Endothelial cell (in vitro differentiated cells): ENCODE data around the gene SMAD7. TPM values are rescaled to one million over a fixed set of nuclear protein-coding genes. Genes with fewer than 3 reads are reported as not detected.
A peak's percentile ranks its signal among the peaks of the same experiment; 100 is the strongest.

Experiments used
- DNase-seq: peaks from one replicate; pipeline ENCODE4 v3.0.0; 2021; ENCODE audit warnings: low spot score
- H3K27ac Mint-ChIP-seq: one replicate; pipeline ENCODE4 v1.8.0; 2021; ENCODE audit warnings: mixed read lengths, inconsistent platforms; ENCODE audit not compliant: unreplicated experiment
- H3K27me3 Mint-ChIP-seq: one replicate; pipeline ENCODE4 v1.8.0; 2021; ENCODE audit warnings: mild to moderate bottlenecking, moderate library complexity, mixed read lengths, inconsistent platforms; ENCODE audit not compliant: unreplicated experiment
- H3K36me3 Mint-ChIP-seq: one replicate; pipeline ENCODE4 v1.8.0; 2021; ENCODE audit warnings: mild to moderate bottlenecking, low read depth, mixed read lengths, inconsistent platforms; ENCODE audit not compliant: unreplicated experiment
- H3K4me1 Mint-ChIP-seq: one replicate; pipeline ENCODE4 v1.8.0; 2021; ENCODE audit warnings: mild to moderate bottlenecking, mixed read lengths, inconsistent platforms; ENCODE audit not compliant: unreplicated experiment
- H3K4me3 Mint-ChIP-seq: one replicate; pipeline ENCODE4 v1.8.0; 2021; ENCODE audit warnings: mild to moderate bottlenecking, mixed read lengths, inconsistent platforms; ENCODE audit not compliant: unreplicated experiment
- H3K9me3 Mint-ChIP-seq: one replicate; pipeline ENCODE4 v1.8.0; 2021; ENCODE audit warnings: mixed read lengths, inconsistent platforms; ENCODE audit not compliant: unreplicated experiment
- total RNA-seq: library from RNA; stranded (reverse); fragmentation: NEBNext Ultra II Directional; extraction: Animal tissue kit (Norgen Biotek cat#: 25700); gene quantifications from one replicate; pipeline ENCODE4 v1.2.1, GENCODE V29; 2021; ENCODE audit not compliant: unreplicated experiment
- TF ChIP-seq, protein P1 (sequence below): fragments of 200-600 bp; sonication (generic); IDR thresholded peaks from one replicate; pipeline ENCODE4 v1.5.0; 2021; ENCODE audit warnings: antibody characterized with exemption; ENCODE audit not compliant: unreplicated experiment

SMAD7 gene
- total RNA-seq, 1 donor from 2014 or later = 30.1 TPM

DNA sequence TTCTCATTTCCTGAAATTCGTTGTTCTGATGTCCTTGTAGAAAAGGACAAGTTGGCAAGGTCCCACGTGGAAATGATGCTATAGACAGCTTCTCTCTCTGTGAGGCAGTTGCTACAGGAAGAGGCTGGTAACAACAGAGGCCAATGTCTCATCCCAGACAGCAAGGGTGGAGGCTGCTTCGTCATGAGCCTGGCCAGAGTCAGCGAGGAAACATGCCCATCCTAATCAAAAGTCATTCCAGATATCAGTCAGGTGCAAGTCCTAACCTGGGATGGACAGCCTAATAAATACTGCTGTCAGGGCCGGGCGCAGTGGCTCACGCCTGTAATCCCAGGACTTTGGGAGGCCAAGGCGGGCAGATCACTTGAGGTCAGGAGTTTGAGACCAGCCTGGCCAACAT is 6.4 kb upstream of the SMAD7 start:
- Mint-ChIP-seq H3K27ac (no peak overlapping the region), H3K27me3 (peaks cover 3% of the 10 kb centered on the region), H3K4me1 (peaks cover 22% of the 10 kb centered on the region), H3K36me3 (no peaks in the 10 kb centered on the region), H3K9me3 (no peaks in the 10 kb centered on the region), H3K4me3 (no peak overlapping the region)
- TF ChIP-seq, protein P1, sequence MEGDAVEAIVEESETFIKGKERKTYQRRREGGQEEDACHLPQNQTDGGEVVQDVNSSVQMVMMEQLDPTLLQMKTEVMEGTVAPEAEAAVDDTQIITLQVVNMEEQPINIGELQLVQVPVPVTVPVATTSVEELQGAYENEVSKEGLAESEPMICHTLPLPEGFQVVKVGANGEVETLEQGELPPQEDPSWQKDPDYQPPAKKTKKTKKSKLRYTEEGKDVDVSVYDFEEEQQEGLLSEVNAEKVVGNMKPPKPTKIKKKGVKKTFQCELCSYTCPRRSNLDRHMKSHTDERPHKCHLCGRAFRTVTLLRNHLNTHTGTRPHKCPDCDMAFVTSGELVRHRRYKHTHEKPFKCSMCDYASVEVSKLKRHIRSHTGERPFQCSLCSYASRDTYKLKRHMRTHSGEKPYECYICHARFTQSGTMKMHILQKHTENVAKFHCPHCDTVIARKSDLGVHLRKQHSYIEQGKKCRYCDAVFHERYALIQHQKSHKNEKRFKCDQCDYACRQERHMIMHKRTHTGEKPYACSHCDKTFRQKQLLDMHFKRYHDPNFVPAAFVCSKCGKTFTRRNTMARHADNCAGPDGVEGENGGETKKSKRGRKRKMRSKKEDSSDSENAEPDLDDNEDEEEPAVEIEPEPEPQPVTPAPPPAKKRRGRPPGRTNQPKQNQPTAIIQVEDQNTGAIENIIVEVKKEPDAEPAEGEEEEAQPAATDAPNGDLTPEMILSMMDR = no peak
- no peak for DNase-seq

DNA sequence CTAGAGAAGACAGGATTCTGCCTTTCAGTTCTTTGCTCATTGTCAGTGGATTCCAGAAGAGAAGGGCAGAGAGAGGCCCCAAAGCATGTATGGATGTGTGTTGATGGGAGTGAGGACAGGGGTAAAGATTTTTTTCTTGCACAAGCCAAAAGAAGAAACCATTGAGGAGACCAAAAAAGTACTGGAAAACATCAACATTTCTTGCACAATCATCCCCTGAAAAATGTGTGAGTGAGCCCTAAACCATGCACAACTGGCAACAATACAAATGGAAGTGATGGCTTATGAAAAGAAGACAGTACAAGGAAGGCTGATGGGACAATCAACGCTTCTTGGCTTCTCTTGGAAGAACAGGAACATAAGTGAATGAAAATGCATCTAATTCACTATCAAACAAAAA is 5.6 kb upstream of the SMAD7 start:
- TF ChIP-seq, protein P1 = no peak
- no peaks in the 10 kb centered on the region for H3K36me3 Mint-ChIP-seq
- DNase-seq = no peak
- H3K4me1 Mint-ChIP-seq = peaks cover 22% of the 10 kb centered on the region
- peaks cover 4% of the 10 kb centered on the region for H3K27me3 Mint-ChIP-seq
- no peaks in the 10 kb centered on the region for H3K9me3 Mint-ChIP-seq
- no peak overlapping the region for H3K27ac Mint-ChIP-seq
- H3K4me3 Mint-ChIP-seq = no peak overlapping the region

DNA sequence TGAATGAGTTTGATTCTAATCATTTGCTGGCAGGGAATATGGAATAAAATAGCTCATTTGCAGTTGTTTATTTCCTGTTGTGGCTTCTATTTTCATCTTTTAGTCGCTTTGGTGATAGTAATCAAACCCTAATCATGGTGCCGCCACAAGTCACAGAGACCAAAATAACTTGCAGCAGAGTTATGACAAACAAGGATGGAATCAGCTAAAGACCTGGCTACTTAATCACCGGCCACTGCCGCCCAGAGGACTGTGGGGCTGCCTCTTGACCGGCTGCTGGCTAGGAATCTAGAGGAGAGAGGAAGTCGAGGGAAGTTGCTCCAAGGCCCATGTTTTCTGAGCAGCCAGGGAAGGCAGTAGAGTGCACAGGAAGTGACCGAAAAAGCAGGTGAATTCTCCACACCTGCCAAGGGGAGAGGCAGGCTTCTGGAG is 5.1 kb upstream of the SMAD7 start:
- H3K27me3 Mint-ChIP-seq = peaks cover 4% of the 10 kb centered on the region
- DNase-seq = no peak
- no peaks in the 10 kb centered on the region for H3K36me3 Mint-ChIP-seq
- H3K27ac Mint-ChIP-seq = no peak overlapping the region
- H3K9me3 Mint-ChIP-seq = no peaks in the 10 kb centered on the region
- peaks cover 24% of the 10 kb centered on the region for H3K4me1 Mint-ChIP-seq
- H3K4me3 Mint-ChIP-seq = no peak overlapping the region
- TF ChIP-seq, protein P1 = no peak

DNA sequence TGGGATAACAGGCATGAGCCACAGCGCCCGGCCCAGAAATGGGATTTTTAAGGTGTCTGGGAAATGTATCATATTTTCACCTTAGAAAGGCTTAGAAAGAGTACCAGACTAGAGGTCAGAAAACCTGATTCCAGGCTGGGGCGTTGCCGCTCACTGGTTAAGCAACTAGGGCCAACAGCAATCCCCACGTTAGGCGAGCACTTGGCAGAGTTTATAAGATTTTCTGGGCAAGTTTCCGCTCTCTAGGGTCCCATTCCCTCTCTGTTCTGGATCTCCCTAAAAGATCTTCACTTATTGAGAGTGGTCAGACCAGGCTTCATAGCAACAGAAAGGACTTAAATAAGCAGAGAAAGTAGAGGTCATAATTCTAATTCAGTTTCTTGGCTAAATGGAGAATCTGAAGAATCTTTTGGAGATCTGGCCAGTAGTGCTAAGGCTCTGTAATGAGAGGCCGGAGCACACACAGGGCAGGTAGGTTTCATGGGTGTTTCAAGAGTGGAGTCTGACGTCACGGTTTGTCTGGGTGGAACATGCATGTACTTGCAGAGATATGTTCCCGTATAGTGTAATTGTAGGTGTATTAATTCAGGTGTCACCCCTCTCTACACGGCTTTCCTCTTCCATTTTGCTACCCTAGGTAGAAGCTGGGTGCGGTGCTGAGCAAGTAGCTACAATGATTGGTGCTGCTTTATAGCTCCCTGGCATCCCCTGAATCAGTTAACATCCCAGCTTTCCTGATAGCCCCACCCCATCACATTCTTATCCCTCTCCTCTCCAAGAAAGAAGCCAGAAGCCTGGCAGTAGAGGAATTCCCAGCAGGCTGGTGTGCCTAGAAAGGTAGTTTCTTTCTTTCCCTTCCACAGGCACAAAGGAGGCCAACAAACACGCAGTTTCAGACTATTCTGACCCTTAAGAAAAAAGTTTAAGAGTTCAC is 4.4 kb upstream of the SMAD7 start:
- TF ChIP-seq, protein P1 = no peak
- Mint-ChIP-seq H3K9me3 (no peaks in the 10 kb centered on the region), H3K36me3 (no peaks in the 10 kb centered on the region), H3K4me1 (peaks cover 20% of the 10 kb centered on the region), H3K4me3 (no peak overlapping the region), H3K27me3 (peaks cover 4% of the 10 kb centered on the region), H3K27ac (no peak overlapping the region)
- no peak for DNase-seq

DNA sequence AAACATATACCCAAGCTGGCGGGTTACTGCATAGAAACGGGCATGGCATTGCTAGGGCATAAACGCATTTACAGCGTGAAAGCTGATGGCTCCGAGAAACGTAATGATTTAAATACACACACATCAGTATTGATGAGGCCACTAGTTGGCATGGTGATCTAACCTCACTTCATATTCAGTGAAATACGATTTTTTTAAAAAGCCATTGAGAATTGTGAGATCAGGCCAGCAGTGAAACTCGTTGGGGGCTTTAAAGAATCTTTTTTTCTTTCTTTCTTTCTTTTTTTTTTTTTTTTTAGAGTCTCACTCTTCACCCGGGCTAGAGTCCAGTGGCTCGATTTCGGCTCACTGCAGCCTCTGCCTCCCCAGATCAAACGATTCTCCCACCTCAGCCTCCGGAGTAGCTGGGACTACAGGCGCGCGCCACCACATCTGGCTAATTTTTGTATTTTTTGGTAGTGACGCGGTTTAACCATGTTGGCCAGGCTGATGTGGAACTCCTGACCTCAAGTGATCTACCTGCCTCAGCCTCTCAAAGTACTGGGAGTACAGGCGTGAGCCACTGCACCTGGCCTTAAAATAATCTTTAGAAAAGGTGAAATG is 2.4 kb upstream of the SMAD7 start:
- TF ChIP-seq, protein P1 = no peak
- peaks cover 4% of the 10 kb centered on the region for H3K27me3 Mint-ChIP-seq
- peak overlapping the region; percentile 65 for H3K4me3 Mint-ChIP-seq
- H3K36me3 Mint-ChIP-seq = peaks cover 6% of the 10 kb centered on the region
- no peak for DNase-seq
- H3K4me1 Mint-ChIP-seq = peaks cover 20% of the 10 kb centered on the region
- peak overlapping the region; percentile 72 for H3K27ac Mint-ChIP-seq
- no peaks in the 10 kb centered on the region for H3K9me3 Mint-ChIP-seq
